ENCODE results near the gene TUBB2B.

The TUBB2B gene

GRCh38 chr6:3220366-3220765 is 7.1 kb downstream of the TUBB2B start:
- no peak for TF ChIP-seq CTCF (IDR thresholded peaks at IDR 0.05; ENCODE audit: insufficient read depth, low read depth, low read length, missing control alignments)
- DNase-seq (ENCODE audit: low read depth) = no peak
- no peak overlapping the region for H3K4me3 ChIP-seq (ENCODE audit: low read length)

- no peak overlapping the region for H3K4me3 ChIP-seq (ENCODE audit: low read length)
- no peak for TF ChIP-seq CTCF (IDR thresholded peaks at IDR 0.05; ENCODE audit: insufficient read depth, low read depth, low read length, missing control alignments)
- no peak for DNase-seq (ENCODE audit: low read depth)
Measured at GRCh38 chr6:3218266-3218665, 9.2 kb downstream of the TUBB2B start.

- TF ChIP-seq CTCF (IDR thresholded peaks at IDR 0.05; ENCODE audit: insufficient read depth, low read depth, low read length, missing control alignments) = no peak
- no peak overlapping the region for H3K4me3 ChIP-seq (ENCODE audit: low read length)
Measured at GRCh38 chr6:3217286-3217685, 10.2 kb downstream of the TUBB2B start.

GRCh38 chr6:3214898-3215297 is 12.6 kb downstream of the TUBB2B start:
- no peak for DNase-seq (ENCODE audit: low read depth)
- no peak for TF ChIP-seq CTCF (IDR thresholded peaks at IDR 0.05; ENCODE audit: insufficient read depth, low read depth, low read length, missing control alignments)
- no peak overlapping the region for H3K4me3 ChIP-seq (ENCODE audit: low read length)

More at GRCh38 chr6:3217286-3217685, 10.2 kb downstream of the TUBB2B start:
- no peak for DNase-seq (ENCODE audit: low read depth)

- no peak for DNase-seq (ENCODE audit: low read depth)
- TF ChIP-seq CTCF (IDR thresholded peaks at IDR 0.05; ENCODE audit: insufficient read depth, low read depth, low read length, missing control alignments) = no peak
- H3K4me3 ChIP-seq (ENCODE audit: low read length) = no peak overlapping the region
Measured at GRCh38 chr6:3213334-3213695, 14.1 kb downstream of the TUBB2B start.

- TF ChIP-seq CTCF (IDR thresholded peaks at IDR 0.05; ENCODE audit: insufficient read depth, low read depth, low read length, missing control alignments) = no peak
- no peak overlapping the region for H3K4me3 ChIP-seq (ENCODE audit: low read length)
- no peak for DNase-seq (ENCODE audit: low read depth)
Measured at GRCh38 chr6:3212261-3212660, 15.2 kb downstream of the TUBB2B start.

- DNase-seq (ENCODE audit: low read depth) = no peak
- TF ChIP-seq CTCF (IDR thresholded peaks at IDR 0.05; ENCODE audit: insufficient read depth, low read depth, low read length, missing control alignments) = no peak
- no peak overlapping the region for H3K4me3 ChIP-seq (ENCODE audit: low read length)
Measured at GRCh38 chr6:3211681-3212080, 15.8 kb downstream of the TUBB2B start.
